ENCODE data around the gene APLP2. TPM values are rescaled to one million over a fixed set of nuclear protein-coding genes. Genes with fewer than 3 reads are reported as not detected.
A peak's percentile ranks its signal among the peaks of the same experiment; 100 is the strongest.

Gene APLP2
- polyA plus RNA-seq, 3 donors = 486 to 622 (median 591) TPM

DNA sequence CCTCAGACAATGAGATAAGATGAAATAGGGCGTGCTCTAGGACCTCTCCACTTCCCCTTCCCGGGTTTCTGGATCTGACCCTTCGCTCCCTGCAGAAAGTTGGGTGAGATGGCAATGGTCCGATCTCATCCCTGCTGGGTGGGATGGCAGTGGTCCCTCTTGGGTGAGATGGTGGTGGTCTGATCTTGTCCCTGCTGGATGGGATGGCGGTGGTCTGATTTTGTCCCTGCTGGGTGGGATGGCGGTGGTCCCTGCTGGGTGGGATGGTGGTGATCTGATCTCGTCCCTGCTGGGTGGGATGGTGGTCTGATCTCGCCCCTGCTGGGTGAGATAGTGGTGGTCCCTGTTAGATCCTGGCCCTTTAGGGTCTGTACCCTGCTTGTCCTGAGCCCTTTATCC is 111.2 kb downstream of the APLP2 start:
- no peak overlapping the region for H2AFZ ChIP-seq (ENCODE audit: insufficient read depth, low read depth, low read length, poor library complexity, severe bottlenecking)
- Mint-ChIP-seq H3K27me3 (ENCODE audit: low read depth in 3 of 3) (no peaks in the 10 kb centered on the region), H3K36me3 (peaks cover 10 to 18% of the 10 kb centered on the region in 2 donors), H3K9me3 (peaks cover 0 to 6% (median 2%) of the 10 kb centered on the region in 7 donors), H3K4me3 (no peak overlapping the region), H3K4me1 (peaks cover 47% of the 10 kb centered on the region), H3K27ac (peak overlapping the region in 6 of 7 donors; percentile 21 to 94 (median 74))
- no peak overlapping the region for H3K9ac ChIP-seq (ENCODE audit: insufficient read depth, low read length, poor library complexity, severe bottlenecking)
- no peak for TF ChIP-seq CTCF (IDR thresholded peaks at IDR 0.05)
- no peaks in the 10 kb centered on the region for H3K36me3 ChIP-seq (replicated peaks in 1 of 2; ENCODE audit: control insufficient read depth in 1 of 2, insufficient read depth in 2 of 2, low read length in 2 of 2)
- H3K9me3 ChIP-seq (replicated peaks in 1 of 2; ENCODE audit: control insufficient read depth in 1 of 2, insufficient read depth in 1 of 2, low read length in 2 of 2) = no peaks in the 10 kb centered on the region
- H3K79me2 ChIP-seq (ENCODE audit: insufficient read depth, low read length) = peaks cover 47% of the 10 kb centered on the region
- DNase-seq = no peak
- 100% methylated on average over 4 of the region's 8 CpGs for WGBS (ENCODE audit: insufficient coverage)
- peaks cover 30% of the 10 kb centered on the region for H4K20me1 ChIP-seq (ENCODE audit: insufficient read depth, low read length)
- intact Hi-C loops (cut with micrococcal nuclease) = no loop called here
- no peak overlapping the region for H3K4me2 ChIP-seq (replicated peaks; ENCODE audit: extremely low read depth, low read length, poor library complexity, severe bottlenecking)
- H3K27ac ChIP-seq (ENCODE audit: low read depth in 1 of 2, low read length in 2 of 2) = peak overlapping the region; percentile 29 to 63
- no peak overlapping the region for H3K4me3 ChIP-seq (replicated peaks in 1 of 3; ENCODE audit: low read depth in 2 of 3, low read length in 3 of 3)
- H3K27me3 ChIP-seq (ENCODE audit: control insufficient read depth in 2 of 2, insufficient read depth in 2 of 2, low read length in 2 of 2) = no peaks in the 10 kb centered on the region
- peaks cover 37 to 44% of the 10 kb centered on the region in 2 donors for H3K4me1 ChIP-seq (ENCODE audit: control insufficient read depth in 1 of 2, insufficient read depth in 2 of 2, low read length in 2 of 2)

DNA sequence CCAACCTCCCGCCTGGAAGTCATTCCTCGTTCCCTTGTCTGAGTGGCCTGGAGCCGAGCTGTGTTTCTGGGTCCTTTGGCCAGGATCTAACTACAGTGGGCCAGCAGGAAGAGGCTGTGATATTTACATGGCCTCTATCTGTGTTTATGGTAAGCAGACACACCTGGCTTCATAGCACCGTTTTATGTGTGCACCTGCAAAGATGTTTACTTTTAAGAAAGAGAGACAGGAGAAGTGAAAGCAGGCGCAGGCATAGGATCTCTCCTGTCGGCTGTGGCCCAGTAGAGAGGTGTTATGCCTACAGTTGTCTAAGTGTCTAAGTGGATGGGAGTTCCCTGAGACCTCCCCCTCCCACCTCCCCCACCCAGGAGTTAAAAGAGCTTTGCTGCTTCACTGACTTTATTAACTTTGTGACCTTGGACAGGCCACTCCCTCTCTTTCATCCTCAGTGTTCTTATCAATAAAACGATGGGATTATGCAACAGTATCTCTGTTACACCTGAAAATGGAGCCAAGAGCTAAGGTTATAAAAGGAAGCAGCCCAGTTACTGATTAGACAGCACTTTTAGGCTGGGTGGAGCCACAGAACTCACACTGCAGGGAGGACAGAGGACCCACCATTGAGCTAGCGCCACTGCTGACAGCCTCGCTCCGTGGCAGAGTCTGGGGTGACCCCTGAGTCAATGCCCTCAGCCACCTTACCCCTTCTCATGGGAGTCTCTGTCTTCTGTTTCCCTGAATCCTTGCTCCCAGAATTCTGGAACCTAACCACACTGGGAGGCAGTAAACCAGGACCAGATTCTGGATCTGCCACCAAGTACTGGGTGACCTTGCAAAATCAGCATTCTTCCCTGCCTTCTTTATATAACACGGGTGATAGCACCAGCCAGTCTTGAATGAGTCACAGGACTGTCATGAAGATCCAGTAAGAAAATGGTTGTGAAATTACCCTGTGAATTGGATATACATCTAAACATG is 111.9 kb downstream of the APLP2 start:
- no peak overlapping the region for H3K9ac ChIP-seq (ENCODE audit: insufficient read depth, low read length, poor library complexity, severe bottlenecking)
- no peak overlapping the region for H3K4me2 ChIP-seq (replicated peaks; ENCODE audit: extremely low read depth, low read length, poor library complexity, severe bottlenecking)
- Mint-ChIP-seq H3K27me3 (ENCODE audit: low read depth in 3 of 3) (no peaks in the 10 kb centered on the region), H3K4me1 (peaks cover 45% of the 10 kb centered on the region), H3K4me3 (no peak overlapping the region), H3K36me3 (peaks cover 10 to 18% of the 10 kb centered on the region in 2 donors), H3K9me3 (peaks cover 0 to 2% (median 0%) of the 10 kb centered on the region in 7 donors), H3K27ac (peak overlapping the region; percentile 9 to 94 (median 78))
- DNase-seq = peak; percentile 61 to 80 (median 76)
- H3K27me3 ChIP-seq (ENCODE audit: control insufficient read depth in 2 of 2, insufficient read depth in 2 of 2, low read length in 2 of 2) = no peaks in the 10 kb centered on the region
- no peaks in the 10 kb centered on the region for H3K36me3 ChIP-seq (replicated peaks in 1 of 2; ENCODE audit: control insufficient read depth in 1 of 2, insufficient read depth in 2 of 2, low read length in 2 of 2)
- no peak overlapping the region for H3K4me3 ChIP-seq (replicated peaks in 1 of 3; ENCODE audit: low read depth in 2 of 3, low read length in 3 of 3)
- TF ChIP-seq CTCF (IDR thresholded peaks at IDR 0.05) = no peak
- intact Hi-C loops (cut with micrococcal nuclease) = no loop called here
- no peak overlapping the region for H2AFZ ChIP-seq (ENCODE audit: insufficient read depth, low read depth, low read length, poor library complexity, severe bottlenecking)
- peak overlapping the region in 1 of 2 donors; percentile 42 for H3K27ac ChIP-seq (ENCODE audit: low read depth in 1 of 2, low read length in 2 of 2)
- H3K9me3 ChIP-seq (replicated peaks in 1 of 2; ENCODE audit: control insufficient read depth in 1 of 2, insufficient read depth in 1 of 2, low read length in 2 of 2) = no peaks in the 10 kb centered on the region
- peaks cover 30% of the 10 kb centered on the region for H4K20me1 ChIP-seq (ENCODE audit: insufficient read depth, low read length)
- WGBS (ENCODE audit: insufficient coverage) = 89% methylated on average over 7 of the region's 11 CpGs
- H3K79me2 ChIP-seq (ENCODE audit: insufficient read depth, low read length) = peaks cover 47% of the 10 kb centered on the region
- peaks cover 37 to 43% of the 10 kb centered on the region in 2 donors for H3K4me1 ChIP-seq (ENCODE audit: control insufficient read depth in 1 of 2, insufficient read depth in 2 of 2, low read length in 2 of 2)
